ENCODE data around the gene PBX2. TPM values are rescaled to one million over a fixed set of nuclear protein-coding genes. Genes with fewer than 3 reads are reported as not detected.
A peak's percentile ranks its signal among the peaks of the same experiment; 100 is the strongest.

Gene PBX2
- total and polyA plus RNA-seq, 10 of the 15 experiments (the other 5 are each of a cell fraction or from before 2014, with no cell fraction given) = 0.84 to 66.5 (median 20.6) TPM

- TF ChIP-seq, protein P1, sequence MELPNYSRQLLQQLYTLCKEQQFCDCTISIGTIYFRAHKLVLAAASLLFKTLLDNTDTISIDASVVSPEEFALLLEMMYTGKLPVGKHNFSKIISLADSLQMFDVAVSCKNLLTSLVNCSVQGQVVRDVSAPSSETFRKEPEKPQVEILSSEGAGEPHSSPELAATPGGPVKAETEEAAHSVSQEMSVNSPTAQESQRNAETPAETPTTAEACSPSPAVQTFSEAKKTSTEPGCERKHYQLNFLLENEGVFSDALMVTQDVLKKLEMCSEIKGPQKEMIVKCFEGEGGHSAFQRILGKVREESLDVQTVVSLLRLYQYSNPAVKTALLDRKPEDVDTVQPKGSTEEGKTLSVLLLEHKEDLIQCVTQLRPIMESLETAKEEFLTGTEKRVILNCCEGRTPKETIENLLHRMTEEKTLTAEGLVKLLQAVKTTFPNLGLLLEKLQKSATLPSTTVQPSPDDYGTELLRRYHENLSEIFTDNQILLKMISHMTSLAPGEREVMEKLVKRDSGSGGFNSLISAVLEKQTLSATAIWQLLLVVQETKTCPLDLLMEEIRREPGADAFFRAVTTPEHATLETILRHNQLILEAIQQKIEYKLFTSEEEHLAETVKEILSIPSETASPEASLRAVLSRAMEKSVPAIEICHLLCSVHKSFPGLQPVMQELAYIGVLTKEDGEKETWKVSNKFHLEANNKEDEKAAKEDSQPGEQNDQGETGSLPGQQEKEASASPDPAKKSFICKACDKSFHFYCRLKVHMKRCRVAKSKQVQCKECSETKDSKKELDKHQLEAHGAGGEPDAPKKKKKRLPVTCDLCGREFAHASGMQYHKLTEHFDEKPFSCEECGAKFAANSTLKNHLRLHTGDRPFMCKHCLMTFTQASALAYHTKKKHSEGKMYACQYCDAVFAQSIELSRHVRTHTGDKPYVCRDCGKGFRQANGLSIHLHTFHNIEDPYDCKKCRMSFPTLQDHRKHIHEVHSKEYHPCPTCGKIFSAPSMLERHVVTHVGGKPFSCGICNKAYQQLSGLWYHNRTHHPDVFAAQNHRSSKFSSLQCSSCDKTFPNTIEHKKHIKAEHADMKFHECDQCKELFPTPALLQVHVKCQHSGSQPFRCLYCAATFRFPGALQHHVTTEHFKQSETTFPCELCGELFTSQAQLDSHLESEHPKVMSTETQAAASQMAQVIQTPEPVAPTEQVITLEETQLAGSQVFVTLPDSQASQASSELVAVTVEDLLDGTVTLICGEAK (IDR thresholded peaks at IDR 0.05; ENCODE audit: borderline replicate concordance) = no peak
- no peak for TF ChIP-seq CEBPB (IDR thresholded peaks at IDR 0.05; ENCODE audit: borderline replicate concordance in 1 of 2, low read depth in 2 of 2, low read length in 2 of 2)
Observed at GRCh38 chr6:32154514-32155161, 35.4 kb downstream of the PBX2 start (continued).

DNA sequence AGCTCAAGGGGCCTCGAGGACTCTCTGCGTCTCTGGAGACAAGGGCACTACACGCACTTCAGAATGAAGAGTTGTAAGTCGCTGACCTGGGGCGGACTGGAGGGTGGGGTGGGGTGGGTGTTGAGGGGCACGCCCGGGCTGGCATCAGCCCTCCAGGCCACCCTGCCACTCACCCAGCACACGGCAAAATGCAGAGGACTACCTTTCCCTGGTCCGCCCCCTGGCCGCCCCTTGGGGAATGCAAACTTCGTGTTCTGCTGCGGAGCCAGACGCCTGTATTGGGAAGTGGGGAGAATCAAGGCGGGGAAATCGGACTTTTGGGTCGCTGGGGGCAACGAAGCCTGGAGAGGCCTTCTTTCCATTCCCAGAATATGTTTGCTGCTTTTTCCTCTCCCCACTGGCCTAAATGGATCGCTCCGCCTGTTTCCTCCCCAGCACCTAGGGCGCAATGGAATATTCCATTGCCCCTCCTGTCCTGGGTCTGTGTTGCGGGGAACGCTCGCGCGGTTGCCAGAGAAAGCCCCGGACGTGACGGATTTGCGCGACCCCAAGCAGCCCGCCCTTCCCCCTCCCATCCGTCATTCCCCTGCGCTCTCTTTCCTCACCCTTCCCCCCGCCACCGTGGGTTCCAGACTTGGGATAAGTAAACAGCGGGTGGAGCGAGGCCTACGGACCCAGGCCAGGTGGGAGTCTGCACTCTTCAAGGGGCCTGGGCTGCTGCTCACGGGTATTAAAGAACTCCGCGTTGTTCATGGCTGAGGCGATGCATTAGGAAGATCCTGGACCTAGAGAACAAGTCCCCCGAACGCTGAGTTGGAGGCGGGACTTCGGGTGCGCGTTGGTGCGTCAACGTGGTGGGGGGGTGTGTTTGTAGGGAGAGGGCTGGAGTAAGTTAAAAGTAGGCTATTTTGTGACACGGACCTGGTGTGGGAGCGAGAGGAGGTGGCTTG, 36.2 kb downstream of the PBX2 start, which contains the start of gene PPT2:
Gene PPT2 (plus strand): TSS at position 578 of the 950 bp plus-strand sequence. CDS start 454 bp downstream, outside the sequence.
- Histone ChIP-seq H3K27me3 (replicated peaks in 1 of 2; ENCODE audit: control insufficient read depth in 2 of 2, insufficient read depth in 2 of 2, low read length in 1 of 2) (peaks cover 0 to 8% of the 10 kb centered on the region in 2 experiments), H3K9ac (ENCODE audit: control insufficient read depth, insufficient read depth, low read length) (peak within 1 kb of the TSS; percentile 45), H4K20me1 (ENCODE audit: control insufficient read depth, insufficient read depth) (no peaks in the 10 kb centered on the region), H3K9me3 (replicated peaks; ENCODE audit: control insufficient read depth, insufficient read depth, low read length) (no peaks in the 10 kb centered on the region; the same call in 2 of the 3 replicates), H3K4me3 (peak within 1 kb of the TSS; percentile 94), H3K4me1 (ENCODE audit: control insufficient read depth, insufficient read depth, low read length) (peaks cover 3% of the 10 kb centered on the region; the same call in 1 of the 2 replicates), H3K27ac (ENCODE audit: control insufficient read depth, insufficient read depth) (peak within 1 kb of the TSS; percentile 11; the same call in 1 of the 2 replicates), H3K4me2 (ENCODE audit: control insufficient read depth, insufficient read depth) (peak within 1 kb of the TSS; percentile 85), H2AFZ (ENCODE audit: control insufficient read depth, low read depth, low read length) (peak within 1 kb of the TSS; percentile 77), H3K36me3 (ENCODE audit: control insufficient read depth in 2 of 2, insufficient read depth in 2 of 2, low read length in 1 of 2) (no peaks in the 10 kb centered on the region; a peak in 2 of 4 replicates), H3K79me2 (ENCODE audit: control insufficient read depth, insufficient read depth, low read length) (no peaks in the 10 kb centered on the region)
- ATAC-seq = peak; percentile 79
- SMC1A ChIA-PET (ENCODE audit: uncharacterized antibody, unreplicated experiment) = interaction anchor here (1.0 to 1.1 kb wide), 2 partner anchors 35 to 42 kb away, joined by 4 to 5 read pairs; no protein-coding TSS in a partner anchor
- BruUV-seq (replicated peaks) = TSS peak; percentile 87
- in situ Hi-C loops (cut with MboI) (no loop called here), intact Hi-C loops (cut with micrococcal nuclease; ENCODE audit: unreplicated experiment) (loop anchor here (2.0 to 10.0 kb wide), 3 partner anchors 35 to 109 kb away; no protein-coding TSS in a partner anchor)
- WGBS (ENCODE audit: insufficient coverage, insufficient replicate concordance, low lambda C conversion rate, missing lambda C conversion rate) = 8% methylated on average over 45 of the region's 52 CpGs
- RAD21 ChIA-PET (ENCODE audit: unreplicated experiment) = interaction anchor here (1.0 to 1.3 kb wide), 2 partner anchors 35 to 42 kb away, joined by 4 to 5 read pairs; no protein-coding TSS in a partner anchor
- no peak for DNase-seq (ENCODE audit: low read depth, low spot score)
- peak; percentile 27 for FAIRE-seq
- CTCF ChIA-PET = interaction anchor here (1.0 to 1.2 kb wide), 4 partner anchors 8 to 42 kb away, joined by 4 to 7 read pairs (median 6); partner anchors contain the start of gene FKBPL
- POLR2A ChIA-PET = interaction anchor here (0.7 to 1.0 kb wide), 2 partner anchors 25 to 183 kb away, joined by 3 to 7 read pairs; partner anchors contain the start of gene ATF6B
- TF ChIP-seq HDGF (IDR thresholded peaks at IDR 0.05) = no peak
- no peak for TF ChIP-seq WRNIP1 (IDR thresholded peaks at IDR 0.05; ENCODE audit: borderline replicate concordance, low read depth, low read length)
- TF ChIP-seq ETV6 (conservative IDR thresholded peaks at IDR 0.05 in 1 of 2, IDR thresholded peaks at IDR 0.05 in 1 of 2; ENCODE audit: borderline replicate concordance in 1 of 2, low read depth in 1 of 2) = no peak
- TF ChIP-seq RAD21 (IDR thresholded peaks at IDR 0.05; ENCODE audit: insufficient read depth, low read depth, low read length) = no peak
- TF ChIP-seq, protein P2, sequence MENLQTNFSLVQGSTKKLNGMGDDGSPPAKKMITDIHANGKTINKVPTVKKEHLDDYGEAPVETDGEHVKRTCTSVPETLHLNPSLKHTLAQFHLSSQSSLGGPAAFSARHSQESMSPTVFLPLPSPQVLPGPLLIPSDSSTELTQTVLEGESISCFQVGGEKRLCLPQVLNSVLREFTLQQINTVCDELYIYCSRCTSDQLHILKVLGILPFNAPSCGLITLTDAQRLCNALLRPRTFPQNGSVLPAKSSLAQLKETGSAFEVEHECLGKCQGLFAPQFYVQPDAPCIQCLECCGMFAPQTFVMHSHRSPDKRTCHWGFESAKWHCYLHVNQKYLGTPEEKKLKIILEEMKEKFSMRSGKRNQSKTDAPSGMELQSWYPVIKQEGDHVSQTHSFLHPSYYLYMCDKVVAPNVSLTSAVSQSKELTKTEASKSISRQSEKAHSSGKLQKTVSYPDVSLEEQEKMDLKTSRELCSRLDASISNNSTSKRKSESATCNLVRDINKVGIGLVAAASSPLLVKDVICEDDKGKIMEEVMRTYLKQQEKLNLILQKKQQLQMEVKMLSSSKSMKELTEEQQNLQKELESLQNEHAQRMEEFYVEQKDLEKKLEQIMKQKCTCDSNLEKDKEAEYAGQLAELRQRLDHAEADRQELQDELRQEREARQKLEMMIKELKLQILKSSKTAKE (IDR thresholded peaks at IDR 0.05; ENCODE audit: low read depth, poor library complexity, severe bottlenecking) = no peak
- TF ChIP-seq NR2C1 (IDR thresholded peaks at IDR 0.05) = no peak; the same call in 1 of the 2 replicates
- no peak for TF ChIP-seq SP1 (IDR thresholded peaks at IDR 0.05; ENCODE audit: low read depth, low read length)
